Testis (tissue), 3 donors: ENCODE results near the gene RIN2. TPM values are rescaled to one million over a fixed set of nuclear protein-coding genes. Genes with fewer than 3 reads are reported as not detected.
"Not testable (repeated sequence)": the region's sequence is repeated elsewhere in the genome, so short reads cannot be mapped to it uniquely, and the experiment has no call there.

Experiments
- DNase-seq: peaks from one replicate; pipeline ENCODE4 v3.0.0-alpha.2; 2019
- H3K27ac ChIP-seq, 2 donors: fragments of 200-600 bp; sonication (generic); one replicate each; pipeline ENCODE4 v1.5.1; 2019
- H3K27me3 ChIP-seq: fragments of 200-600 bp; sonication (generic); one replicate; pipeline ENCODE4 v1.5.1; 2019
- H3K36me3 ChIP-seq: fragments of 200-600 bp; sonication (generic); one replicate; pipeline ENCODE4 v1.5.1; 2017; ENCODE audit warnings: low read depth; ENCODE audit errors: missing control alignments
- H3K4me1 ChIP-seq: fragments of 200-600 bp; sonication (generic); one replicate; pipeline ENCODE4 v1.5.1; 2019
- H3K4me3 ChIP-seq, 2 donors: fragments of 200-600 bp; sonication (generic); one replicate each; pipeline ENCODE4 v1.5.1; 2017 to 2019
- H3K9me3 ChIP-seq: fragments of 200-600 bp; sonication (generic); one replicate; pipeline ENCODE4 v1.5.1; 2017
- POLR2A ChIP-seq: fragments of 450-650 bp; IDR thresholded peaks from one replicate; pipeline ENCODE4 v1.6.1; 2017; ENCODE audit warnings: antibody characterized with exemption, mild to moderate bottlenecking, moderate library complexity
- WGBS, 2 donors: methylation state at CpG; one replicate each; pipeline ENCODE4 v1.1.5; 2018; 5-methylcytosine and 5-hydroxymethylcytosine counted together
- intact Hi-C: fragments of 100-400 bp; cut with DNase I; formaldehyde crosslinking; loops from one replicate; pipeline ENCODE4 v1.15.1; 2023; ENCODE audit warnings: low total_unique reads
- polyA plus RNA-seq: library from polyadenylated mRNA; stranded (reverse); fragments of 350-450 nt; fragmentation: Illumina TruSeq; extraction: RNeasy Lipid Tissue Mini Kit (QIAGEN cat#74804); gene quantifications from one replicate; pipeline ENCODE4 v1.2.3, GENCODE V29; 2014; ENCODE audit warnings: low read depth, low replicate concordance; ENCODE audit not compliant: insufficient read depth
- total RNA-seq, 2 donors: library from RNA; depleted of rRNA; stranded (reverse); fragments of >200 nt; gene quantifications; one replicate each; pipeline ENCODE4 v1.2.3, GENCODE V29; 2016
- TF ChIP-seq, protein P1 (sequence below), 3 experiments: fragments of 450-650 bp in 2 of 3; fragments of 200-600 bp in 1 of 3; sonication (generic) in 1 of 3; IDR thresholded peaks; one replicate each; pipeline ENCODE4 v1.5.1; 2016 to 2019; ENCODE audit warnings: antibody characterized with exemption in 3 of 3, mild to moderate bottlenecking in 2 of 3, moderate library complexity in 1 of 3

The RIN2 gene
- total and polyA plus RNA-seq, 3 donors from 2014 or later: 9.1 to 29.2 (median 16.0) TPM

DNA sequence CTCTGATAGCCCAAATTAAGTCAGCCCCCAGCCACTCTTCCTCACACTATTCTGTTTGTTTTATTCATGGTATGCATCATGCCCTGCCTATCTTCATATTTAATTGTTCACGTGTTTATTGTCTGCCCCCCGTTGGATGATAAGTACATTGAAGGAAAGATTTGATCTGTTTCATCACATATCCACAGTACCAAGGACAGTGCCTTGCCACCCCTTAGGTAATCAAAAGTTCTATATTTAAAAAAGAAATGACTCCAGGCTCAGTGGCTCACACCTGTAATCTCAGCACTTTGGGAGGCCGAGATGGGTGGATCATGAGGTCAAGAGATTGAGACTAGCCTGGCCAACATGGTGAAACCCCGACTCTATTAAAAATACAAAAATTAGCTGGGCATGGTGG lies 10.2 kb upstream of the RIN2 start:
- TF ChIP-seq, protein P1, sequence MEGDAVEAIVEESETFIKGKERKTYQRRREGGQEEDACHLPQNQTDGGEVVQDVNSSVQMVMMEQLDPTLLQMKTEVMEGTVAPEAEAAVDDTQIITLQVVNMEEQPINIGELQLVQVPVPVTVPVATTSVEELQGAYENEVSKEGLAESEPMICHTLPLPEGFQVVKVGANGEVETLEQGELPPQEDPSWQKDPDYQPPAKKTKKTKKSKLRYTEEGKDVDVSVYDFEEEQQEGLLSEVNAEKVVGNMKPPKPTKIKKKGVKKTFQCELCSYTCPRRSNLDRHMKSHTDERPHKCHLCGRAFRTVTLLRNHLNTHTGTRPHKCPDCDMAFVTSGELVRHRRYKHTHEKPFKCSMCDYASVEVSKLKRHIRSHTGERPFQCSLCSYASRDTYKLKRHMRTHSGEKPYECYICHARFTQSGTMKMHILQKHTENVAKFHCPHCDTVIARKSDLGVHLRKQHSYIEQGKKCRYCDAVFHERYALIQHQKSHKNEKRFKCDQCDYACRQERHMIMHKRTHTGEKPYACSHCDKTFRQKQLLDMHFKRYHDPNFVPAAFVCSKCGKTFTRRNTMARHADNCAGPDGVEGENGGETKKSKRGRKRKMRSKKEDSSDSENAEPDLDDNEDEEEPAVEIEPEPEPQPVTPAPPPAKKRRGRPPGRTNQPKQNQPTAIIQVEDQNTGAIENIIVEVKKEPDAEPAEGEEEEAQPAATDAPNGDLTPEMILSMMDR (IDR thresholded peaks at IDR 0.05): no peak
- no peak for TF ChIP-seq POLR2A
- intact Hi-C loops: no loop called here
- WGBS, 2 donors: 88 to 95% methylated on average over 4 of the region's 4 CpGs

DNA sequence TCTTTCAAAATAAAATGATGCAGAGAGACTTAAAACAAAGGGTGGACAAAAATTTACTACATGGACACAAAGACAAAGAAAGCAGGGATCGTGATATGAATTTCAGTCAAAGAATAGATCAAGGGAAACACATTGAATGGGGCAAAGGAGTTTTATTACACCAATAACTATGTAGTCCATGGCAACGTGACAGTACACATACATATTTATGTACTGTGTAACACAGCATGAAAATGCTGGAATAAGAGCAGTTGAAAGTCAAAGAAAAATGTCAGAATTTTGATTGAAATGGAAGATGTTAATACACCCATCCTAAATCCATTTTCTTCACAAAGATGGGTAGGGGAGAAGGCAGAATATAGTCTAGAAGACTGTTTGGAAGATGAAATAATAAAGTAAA lies 9.4 kb upstream of the RIN2 start:
- Histone ChIP-seq H3K27me3 (no peaks in the 10 kb centered on the region), H3K4me1 (no peaks in the 10 kb centered on the region), H3K36me3 (no peaks in the 10 kb centered on the region), H3K27ac (no peak overlapping the region), H3K4me3 (no peak overlapping the region), H3K9me3 (no peaks in the 10 kb centered on the region)
- intact Hi-C loops: no loop called here
- DNase-seq: no peak
- no peak for TF ChIP-seq POLR2A
- TF ChIP-seq, protein P1 (IDR thresholded peaks at IDR 0.05): no peak
- 86 to 90% methylated on average over 2 of the region's 2 CpGs for WGBS, 2 donors

More for the DNA sequence above, 10.2 kb upstream of the RIN2 start:
- no peaks in the 10 kb centered on the region for H3K27me3 ChIP-seq
- H3K27ac ChIP-seq: no peak overlapping the region
- no peaks in the 10 kb centered on the region for H3K36me3 ChIP-seq
- no peak for DNase-seq
- no peaks in the 10 kb centered on the region for H3K9me3 ChIP-seq
- no peak overlapping the region for H3K4me3 ChIP-seq
- no peaks in the 10 kb centered on the region for H3K4me1 ChIP-seq

DNA sequence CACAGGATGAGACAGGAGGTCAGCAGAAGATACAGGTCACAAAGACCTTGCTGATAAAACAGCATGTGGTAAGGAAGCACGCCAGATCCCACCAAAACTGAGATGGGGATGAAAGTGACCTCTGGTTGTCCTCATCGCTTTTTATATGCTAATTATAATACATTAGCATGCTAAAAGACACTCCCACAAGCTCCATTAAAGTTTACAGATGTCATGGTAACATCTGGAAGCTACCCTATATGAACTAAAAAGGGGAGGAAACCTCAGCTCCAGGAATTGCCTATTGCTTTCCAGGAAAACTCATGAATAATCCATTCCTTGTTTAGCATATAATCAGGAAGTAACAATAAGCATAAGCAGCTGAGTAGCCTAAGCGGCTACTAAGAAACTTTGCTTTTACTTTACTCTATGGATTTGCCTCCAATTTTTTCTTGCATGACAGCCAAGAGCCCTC lies 8.4 kb upstream of the RIN2 start:
- H3K27ac ChIP-seq: no peak overlapping the region
- TF ChIP-seq POLR2A: no peak
- TF ChIP-seq, protein P1 (IDR thresholded peaks at IDR 0.05): no peak
- no peaks in the 10 kb centered on the region for H3K9me3 ChIP-seq
- no peak for DNase-seq
- H3K4me1 ChIP-seq: no peaks in the 10 kb centered on the region
- 66 to 74% methylated on average over 3 of the region's 3 CpGs for WGBS, 2 donors
- intact Hi-C loops: no loop called here
- H3K4me3 ChIP-seq: no peak overlapping the region
- H3K36me3 ChIP-seq: no peaks in the 10 kb centered on the region
- H3K27me3 ChIP-seq: no peaks in the 10 kb centered on the region

DNA sequence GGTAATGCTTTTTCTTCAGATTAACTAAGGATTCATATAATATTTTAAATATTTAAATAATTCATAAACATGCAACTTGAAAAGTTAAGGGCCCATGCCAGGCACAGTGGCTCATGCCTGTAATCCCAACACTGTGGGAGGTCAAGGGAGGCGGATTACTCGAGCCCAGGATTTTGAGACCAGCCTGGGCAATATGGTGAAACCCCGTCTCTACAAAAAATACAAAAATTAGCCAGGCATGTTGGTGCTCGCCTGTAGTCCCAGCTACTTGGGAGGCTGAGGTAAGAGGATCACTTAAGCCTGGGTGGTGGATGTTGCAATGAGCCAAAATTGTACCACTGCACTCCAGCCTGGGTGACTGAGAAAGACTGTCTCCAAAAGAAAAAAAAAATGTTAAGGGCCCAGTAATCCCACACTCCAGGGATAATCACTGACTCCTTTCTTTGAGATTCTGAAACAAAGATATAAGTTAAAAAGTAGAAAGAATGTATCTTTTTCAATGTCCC lies 7.9 kb upstream of the RIN2 start:
- intact Hi-C loops: no loop called here
- H3K4me3 ChIP-seq: no peak overlapping the region
- no peaks in the 10 kb centered on the region for H3K27me3 ChIP-seq
- H3K9me3 ChIP-seq: no peaks in the 10 kb centered on the region
- no peaks in the 10 kb centered on the region for H3K36me3 ChIP-seq
- TF ChIP-seq, protein P1 (IDR thresholded peaks at IDR 0.05): no peak
- no peak for TF ChIP-seq POLR2A
- no peak overlapping the region for H3K27ac ChIP-seq
- H3K4me1 ChIP-seq: no peaks in the 10 kb centered on the region
- WGBS, 2 donors: 73 to 84% methylated on average over 4 of the region's 4 CpGs
- no peak for DNase-seq

DNA sequence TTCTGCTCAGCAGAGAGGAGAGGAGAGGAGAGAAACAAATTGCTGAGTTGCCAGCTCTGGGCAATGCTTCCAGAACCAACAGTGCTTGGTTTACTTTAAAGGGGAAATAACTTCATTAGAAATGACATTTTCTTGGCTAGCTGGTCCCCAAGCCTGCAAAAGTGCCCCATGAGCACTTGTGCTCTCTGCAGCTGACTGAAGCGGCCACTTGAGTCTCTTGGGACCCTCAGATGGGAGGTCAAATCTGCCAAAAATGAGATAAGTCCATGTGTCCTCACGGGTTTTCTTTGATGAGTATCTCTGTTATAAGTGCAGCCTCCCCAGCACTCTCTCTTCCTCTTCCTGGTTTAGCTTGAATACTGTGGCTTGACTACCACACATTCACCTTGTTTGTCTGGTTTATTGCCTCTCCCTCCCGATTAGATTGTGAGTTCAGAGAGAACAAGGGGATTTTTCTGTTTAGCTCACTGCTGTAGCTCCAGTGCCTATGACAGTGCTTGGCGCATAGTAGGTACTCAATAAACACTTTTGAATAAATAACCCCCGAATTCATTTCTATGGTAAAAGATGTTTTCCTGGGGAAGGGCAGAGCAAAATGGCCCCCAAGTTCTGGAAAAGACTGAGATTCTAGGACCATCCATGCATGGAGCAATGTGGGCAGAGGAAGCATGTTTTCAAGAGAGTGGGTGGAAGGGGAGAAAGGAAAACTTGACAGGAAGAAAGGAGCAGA lies 7.0 kb upstream of the RIN2 start:
- no peak overlapping the region for H3K4me3 ChIP-seq
- H3K4me1 ChIP-seq: no peaks in the 10 kb centered on the region
- TF ChIP-seq, protein P1 (IDR thresholded peaks at IDR 0.05): no peak
- TF ChIP-seq POLR2A: no peak
- no peaks in the 10 kb centered on the region for H3K9me3 ChIP-seq
- 72 to 76% methylated on average over 5 of the region's 5 CpGs for whole genome bisulfite sequencing, 2 donors
- H3K36me3 ChIP-seq: no peaks in the 10 kb centered on the region
- no peak overlapping the region for H3K27ac ChIP-seq
- no peak for DNase-seq
- intact Hi-C loops: no loop called here
- H3K27me3 ChIP-seq: no peaks in the 10 kb centered on the region

DNA sequence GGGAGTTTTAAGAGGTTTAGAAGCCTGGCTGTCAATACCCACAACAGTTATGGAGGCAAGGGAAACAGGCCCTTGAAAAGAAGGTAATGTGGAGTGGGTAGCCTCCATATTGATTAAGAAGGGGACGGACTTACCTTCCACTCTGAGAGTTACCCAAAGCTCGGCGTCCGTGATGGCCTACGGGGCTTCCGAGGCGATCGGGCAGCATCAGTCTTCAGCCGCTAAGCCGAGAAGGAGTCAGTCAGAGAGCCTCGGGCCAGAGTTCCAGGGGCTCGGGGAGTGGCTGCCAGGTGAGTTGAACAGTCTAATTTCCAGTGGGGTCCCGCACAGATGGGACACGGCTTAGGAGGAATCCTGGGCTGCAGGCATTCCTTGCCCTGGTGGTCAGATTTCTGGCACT lies 3.9 kb upstream of the RIN2 start:
- 97 to 98% methylated on average over 8 to 14 of the region's 14 CpGs for WGBS, 2 donors

More for the DNA sequence above, 3.9 kb upstream of the RIN2 start:
- H3K4me1 ChIP-seq: peaks cover 14% of the 10 kb centered on the region
- intact Hi-C loops, H3K36me3 ChIP-seq, H3K4me3 ChIP-seq, DNase-seq, H3K9me3 ChIP-seq, H3K27ac ChIP-seq, H3K27me3 ChIP-seq: not testable (repeated sequence)
